Stimulated activated CD8-positive, alpha-beta memory T cell treated with anti-CD3 and anti-CD28 coated beads, Interleukin-12 subunit alpha, Interleukin-12 subunit beta, amount 100 ng/mL, for 1 hour (primary cell): ENCODE results near the gene CPA5.
"Not testable (repeated sequence)": the region's sequence is repeated elsewhere in the genome, so short reads cannot be mapped to it uniquely, and the experiment has no call there.

Experiments used
- DNase-seq: peaks from one replicate; pipeline ENCODE4 v3.0.0-alpha.2; 2020; ENCODE audit warnings: low read depth

CPA5 gene

DNA sequence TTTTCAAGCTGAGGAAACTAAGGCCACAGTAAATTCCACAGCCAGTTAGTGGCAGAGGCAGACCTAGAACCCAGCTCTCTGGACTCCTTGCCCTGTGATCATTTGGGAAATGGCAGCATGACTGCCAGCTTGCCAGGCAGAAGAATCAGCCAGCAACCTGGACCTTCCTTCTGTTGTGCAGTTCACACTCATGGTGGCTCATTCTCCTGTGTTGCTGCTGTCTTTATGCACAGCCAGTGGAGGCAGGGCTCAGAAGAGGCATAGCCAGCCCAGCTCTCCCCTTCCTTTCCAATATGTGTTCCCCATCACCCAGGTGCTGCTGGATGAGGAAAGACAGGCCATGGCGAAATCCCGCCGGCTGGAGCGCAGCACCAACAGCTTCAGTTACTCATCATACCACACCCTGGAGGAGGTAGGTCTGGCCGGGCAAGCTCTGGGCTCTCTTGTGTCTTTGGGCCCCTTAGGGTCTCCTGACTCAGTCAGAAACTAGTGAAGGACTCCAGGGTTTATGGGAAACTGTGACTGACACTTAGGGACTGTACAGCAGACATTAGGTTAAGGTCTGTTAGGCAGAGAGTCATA, 14.8 kb downstream of the CPA5 start:
- DNase-seq, result no peak

DNA sequence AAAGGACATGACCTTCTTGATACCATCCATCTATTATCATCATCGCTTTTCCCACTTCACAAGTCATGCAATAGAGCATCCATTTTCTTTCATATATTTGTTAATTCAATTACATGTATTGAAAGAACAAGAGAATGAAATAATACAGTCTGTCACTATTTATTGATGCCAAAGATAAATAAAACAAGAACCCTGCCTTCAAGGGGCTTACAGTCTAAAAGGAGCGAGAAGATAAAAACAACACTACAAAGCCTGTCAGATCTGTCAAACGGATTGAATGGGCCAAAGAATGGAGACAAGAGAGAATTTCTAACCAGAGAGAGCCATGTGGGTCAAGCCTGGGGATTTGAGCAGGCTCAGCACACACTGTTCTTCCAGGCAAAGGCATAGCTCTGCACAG, 15.9 kb downstream of the CPA5 start:
- no peak for DNase-seq

DNA sequence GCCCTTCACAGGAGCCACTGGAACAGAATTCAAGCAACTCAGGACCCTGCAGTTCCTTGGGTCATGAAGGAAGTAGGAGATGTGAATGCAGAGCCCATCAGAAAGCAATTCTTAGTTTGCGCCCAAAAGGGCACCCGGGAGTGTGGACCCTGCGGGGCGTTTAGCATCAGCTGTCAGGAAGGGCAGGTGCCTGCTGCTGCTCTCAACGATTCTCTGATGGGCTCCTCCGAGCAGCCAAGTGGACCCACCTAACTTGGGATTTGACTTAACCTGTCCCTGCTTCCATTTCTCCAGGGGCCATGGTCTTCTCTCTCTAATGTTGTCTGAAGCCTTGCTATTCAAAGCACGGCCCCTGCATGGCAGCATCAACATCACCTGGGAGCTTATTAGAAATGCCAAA, 17.1 kb downstream of the CPA5 start:
- no peak for DNase-seq

DNA sequence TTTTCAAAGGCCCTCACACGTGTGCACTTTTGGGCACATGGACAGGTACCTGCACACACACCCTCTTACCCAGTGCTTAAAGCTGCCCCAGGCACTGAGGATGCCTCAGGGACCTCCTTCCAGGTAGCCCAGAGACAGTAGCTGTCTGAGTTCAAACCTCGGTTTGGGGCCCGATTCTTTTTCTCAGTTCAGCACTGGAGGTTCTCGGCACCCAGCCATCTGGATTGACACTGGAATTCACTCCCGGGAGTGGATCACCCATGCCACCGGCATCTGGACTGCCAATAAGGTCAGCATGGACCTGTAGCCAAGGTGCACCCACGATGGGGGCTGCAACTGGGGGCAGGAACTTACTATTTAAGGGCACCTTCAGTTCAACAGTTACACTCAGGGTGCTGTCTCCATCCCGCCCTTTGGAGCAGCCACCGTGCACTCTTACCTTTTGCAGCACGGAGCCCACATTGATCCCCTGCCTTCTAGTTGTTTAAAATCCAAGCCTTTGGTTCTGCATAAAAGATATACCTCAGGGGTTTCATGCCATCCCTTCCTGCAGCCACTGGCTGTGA, 17.7 kb downstream of the CPA5 start:
- no peak for DNase-seq

DNA sequence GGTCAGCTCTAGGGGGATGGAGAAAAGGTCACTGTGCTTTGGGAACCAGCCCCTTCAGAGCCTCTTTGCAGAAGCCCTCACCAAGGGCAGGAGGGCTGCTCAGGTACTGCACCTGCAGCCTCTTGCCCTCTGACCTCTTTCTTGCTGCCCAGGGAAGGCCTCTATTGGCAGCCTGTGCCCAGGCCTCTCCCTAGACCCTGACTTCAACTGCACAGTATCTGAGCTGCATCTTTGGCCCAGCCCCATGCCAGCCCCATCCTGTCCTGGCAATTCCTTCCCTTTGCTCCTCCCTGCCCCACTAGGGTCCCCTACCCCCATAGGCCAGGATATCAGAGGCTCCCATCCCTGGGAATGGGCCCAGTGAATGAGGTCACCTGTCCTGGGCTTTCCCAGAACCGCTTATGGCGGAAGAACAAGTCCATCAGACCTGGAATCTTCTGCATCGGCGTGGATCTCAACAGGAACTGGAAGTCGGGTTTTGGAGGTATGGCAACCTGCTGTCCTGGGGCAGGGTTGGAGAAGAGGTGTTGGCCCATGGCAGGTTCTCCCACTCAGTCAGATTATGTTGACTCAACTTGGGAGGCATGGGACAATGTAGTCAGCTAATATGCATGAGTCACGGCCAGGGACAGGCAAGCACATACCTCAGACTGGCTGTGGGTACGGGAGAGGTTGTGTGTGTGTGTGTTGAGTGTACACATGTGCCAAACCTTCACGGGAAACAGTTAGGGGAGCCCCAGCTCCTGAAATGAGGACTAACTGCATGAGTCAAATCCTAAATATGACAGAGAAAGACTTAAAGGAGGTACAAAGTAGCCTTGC, 18.6 kb downstream of the CPA5 start:
- DNase-seq, result no peak

DNA sequence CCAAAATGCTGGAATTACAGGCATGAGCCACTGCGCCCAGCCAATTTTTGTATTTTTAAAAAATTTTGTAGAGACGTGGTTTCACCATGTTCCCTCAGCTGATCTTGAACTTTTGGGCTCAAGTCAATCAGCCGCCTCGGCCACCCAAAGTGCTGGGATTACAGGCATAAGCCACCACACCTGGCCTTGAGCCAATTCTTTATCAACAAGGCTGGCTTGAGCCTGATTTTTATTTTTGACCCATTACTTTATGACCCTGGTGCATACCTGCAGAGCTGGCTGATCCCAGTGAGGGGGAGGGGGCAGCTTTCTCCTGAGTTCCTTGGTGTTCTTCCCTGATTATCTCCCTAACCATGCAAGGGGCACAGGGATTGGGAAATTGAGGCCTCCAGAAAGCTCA, 19.8 kb downstream of the CPA5 start:
- DNase-seq, result no peak

DNA sequence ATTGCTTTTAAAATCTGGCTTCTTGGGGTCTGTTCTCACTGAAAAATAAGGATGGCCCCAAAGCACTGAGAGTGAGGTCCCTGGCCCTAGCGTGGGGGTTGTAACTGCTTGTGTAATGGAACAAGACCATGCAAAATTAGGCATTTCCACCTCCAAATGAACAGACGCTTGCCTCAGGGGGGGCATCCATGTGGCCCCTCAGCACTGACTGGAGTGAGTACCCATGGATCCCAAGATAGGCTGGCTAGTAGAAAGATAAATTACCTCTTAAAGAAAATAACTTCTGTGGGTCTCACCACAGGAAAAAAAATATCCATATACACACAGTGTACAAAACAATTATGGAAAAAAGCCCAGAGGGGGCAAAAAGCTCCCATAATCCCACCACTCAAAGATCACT, 20.5 kb downstream of the CPA5 start:
- DNase-seq, result no peak

DNA sequence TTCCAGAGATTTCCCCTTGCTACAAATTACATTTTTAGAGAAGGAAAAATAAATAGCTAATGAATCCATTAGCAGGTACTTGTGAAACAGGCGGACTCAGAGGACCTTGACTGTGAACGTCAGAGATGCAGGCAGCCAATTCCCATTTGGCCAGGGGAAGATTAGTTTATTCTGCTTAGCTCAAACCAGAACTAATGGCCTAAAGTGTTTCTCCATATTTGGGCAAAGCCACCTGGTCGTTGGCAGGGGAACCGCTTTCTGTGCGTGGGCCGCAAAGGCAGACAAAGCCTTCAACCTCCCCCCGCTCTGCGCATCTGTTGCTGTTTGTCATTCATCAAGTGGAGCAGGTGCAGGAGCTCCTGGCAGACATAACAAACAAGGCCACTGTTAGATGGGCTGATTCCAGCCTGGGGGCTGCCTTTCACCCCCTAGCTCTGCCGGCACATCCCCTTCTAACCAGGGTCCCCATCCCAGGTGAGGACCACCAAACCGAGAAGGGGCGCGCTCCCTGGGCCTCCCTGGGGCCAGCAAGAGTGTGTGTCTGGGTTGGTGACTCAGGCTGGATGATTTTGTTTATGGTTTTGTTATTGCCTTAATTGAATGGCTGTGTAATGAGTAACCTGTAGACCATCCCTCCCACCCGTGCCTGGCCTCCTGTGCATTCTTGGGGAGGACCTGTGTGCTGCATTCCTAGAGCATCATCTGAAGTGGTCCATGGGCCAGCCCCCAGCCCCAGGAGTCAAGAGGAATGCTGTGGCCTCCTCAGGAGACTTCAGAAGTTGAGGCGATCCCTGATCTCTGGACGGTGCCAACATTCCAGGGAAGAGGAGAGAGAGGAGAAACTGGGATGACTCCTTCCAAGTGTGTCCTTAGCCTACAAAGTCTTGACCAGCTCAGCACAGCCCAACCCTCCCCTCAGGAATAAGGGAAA, 21.2 kb downstream of the CPA5 start:
- DNase-seq, result no peak

DNA sequence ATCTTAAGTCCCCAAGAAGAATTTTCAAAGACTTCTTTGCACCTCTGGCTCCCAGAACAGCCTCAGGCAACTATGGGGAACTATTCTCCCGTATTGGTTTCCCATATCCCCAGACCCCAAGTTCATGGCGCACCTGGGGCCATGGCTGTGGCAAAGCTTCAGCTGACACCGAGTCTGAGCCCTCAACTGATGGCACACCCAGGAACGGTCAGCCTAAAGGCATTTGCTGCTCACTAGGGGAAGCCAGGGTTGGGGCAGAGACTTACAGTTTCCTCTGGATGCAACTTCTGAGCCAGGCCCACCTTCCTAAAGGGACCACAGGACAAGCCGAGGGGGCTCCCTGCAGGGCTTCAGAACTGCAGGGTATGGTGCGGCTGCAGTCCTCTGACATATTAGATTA, 21.9 kb downstream of the CPA5 start:
- no peak for DNase-seq

DNA sequence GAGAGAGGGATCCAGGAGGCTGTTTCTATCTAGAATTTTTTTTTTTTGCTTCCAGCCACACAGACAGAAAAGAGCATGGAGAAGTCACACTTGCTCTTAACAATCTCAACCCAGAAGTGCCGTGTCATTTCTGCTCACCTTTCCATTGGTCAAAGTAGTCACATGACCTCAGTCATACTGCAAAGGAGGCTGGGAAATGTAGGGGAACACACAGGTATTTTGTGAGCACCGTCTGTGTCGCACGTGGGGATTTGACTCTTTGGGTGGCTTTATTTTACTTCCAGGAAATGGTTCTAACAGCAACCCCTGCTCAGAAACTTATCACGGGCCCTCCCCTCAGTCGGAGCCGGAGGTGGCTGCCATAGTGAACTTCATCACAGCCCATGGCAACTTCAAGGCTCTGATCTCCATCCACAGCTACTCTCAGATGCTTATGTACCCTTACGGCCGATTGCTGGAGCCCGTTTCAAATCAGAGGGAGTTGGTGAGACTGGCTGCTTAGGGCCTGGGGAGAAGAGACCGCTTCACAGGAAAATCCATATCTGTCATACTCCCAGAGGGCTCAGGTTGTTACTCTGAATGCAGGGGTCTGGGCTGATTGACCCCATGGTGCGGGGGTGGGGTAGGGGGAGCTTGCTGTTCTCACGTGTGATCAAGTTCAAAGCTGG, 22.6 kb downstream of the CPA5 start:
- no peak for DNase-seq

DNA sequence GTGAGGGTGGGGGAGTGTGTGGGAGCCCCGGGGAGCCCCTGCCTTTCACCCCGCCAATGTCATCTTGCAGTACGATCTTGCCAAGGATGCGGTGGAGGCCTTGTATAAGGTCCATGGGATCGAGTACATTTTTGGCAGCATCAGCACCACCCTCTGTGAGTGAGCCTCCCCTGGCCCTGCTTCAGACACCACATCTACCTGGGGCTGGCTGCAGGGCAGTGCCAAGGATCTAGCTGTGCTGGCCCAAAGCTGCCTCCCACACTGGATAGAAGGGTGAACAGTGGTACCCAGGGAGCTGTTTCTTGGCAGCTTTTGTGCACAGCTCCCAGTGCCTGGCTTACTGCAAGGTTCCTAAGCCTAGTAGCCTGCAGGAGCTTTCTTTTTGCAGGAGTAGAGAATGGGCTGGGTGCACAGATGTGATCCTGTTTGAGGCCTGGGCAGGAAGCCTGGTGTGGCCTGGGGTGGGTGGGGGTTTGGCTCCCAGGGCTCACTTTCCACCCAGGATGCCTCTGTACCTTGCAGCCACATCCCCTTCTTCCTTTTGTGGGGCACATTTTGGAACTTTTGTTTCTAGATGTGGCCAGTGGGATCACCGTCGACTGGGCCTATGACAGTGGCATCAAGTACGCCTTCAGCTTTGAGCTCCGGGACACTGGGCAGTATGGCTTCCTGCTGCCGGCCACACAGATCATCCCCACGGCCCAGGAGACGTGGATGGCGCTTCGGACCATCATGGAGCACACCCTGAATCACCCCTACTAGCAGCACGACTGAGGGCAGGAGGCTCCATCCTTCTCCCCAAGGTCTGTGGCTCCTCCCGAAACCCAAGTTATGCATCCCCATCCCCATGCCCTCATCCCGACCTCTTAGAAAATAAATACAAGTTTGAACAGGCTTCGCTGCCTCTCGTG, 23.5 kb downstream of the CPA5 start:
- DNase-seq, result no peak

DNA sequence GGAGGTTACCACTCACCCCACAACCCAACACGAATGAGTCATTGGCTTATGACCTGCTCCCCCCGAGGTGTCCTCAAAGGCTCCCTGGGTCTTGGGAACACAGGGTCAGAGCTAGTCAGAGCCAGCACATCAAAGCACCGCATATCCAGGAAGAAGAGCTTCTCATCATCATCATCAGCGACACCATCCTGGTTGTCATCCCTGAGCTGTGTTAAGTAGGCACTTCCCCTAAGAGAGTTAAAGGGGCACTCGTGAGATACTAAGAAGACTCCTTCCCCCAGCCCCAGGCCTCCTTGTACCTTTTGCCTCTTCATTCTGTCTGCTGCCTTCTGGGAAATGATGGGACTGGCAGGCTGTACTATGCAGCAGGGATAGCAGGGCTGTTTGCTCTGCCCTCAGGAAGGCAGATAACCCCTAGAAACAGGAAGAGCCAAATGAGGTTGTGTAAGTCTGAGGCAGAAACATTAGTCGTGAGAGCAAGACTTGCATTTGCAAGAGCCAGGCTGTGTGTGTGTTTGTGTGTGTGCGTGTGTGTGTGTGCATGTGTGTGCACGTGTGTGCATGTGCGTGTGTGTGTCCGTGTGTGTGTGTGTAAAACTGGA, 24.6 kb downstream of the CPA5 start:
- DNase-seq, result no peak

DNA sequence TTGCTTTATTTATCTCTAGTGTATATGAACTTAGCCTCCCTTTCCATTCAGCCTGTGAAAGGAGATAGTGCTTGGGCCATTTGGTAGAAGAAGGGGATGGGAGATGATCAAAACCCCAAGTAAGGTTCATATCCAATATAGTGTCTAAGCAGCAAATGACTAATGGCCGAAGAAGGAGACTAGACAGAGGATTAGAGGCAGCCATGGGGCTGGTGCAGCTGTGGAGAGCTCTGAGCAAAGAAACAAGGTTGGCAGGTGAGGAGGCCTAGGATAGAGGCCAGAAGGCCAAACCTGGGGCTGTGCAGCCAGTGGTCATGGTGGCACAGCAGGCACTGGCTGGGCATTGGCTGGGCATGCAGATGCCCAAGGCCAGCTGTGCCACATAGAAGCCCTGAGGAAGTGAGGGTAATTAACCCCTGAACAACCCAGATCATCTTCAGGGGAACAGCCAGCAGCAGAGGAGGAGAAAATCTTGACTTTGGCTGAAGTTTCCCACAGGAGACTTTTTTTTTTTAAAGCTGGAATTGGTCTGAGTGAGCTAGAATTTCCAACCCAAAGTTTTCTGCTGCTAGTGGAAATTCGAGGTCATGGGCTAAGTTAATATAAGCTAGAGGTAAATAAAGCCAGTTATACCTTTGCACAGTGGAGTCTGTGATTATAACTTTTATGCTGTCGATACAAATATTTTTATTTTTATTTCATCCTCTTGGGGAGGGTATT, 25.4 kb downstream of the CPA5 start:
- no peak for DNase-seq

DNA sequence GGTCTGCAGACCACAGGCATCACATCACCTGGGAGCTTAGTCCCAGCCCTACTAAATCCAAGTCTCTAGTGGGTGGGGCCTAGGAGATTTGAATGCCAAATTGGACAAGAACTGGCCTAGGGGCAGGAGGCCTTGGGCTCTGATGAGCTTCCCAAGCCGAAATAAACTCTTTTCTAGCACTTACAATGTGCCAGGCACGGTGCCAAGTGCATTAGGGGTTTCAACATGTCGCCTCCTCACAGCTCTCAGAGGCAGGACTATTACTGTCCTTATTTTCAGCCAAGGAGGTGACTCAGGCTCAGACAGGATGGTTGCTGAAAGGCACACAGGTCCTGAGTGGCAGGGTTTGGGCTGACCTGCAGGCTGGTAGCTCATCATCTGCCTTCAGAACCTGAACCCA, 26.4 kb downstream of the CPA5 start:
- DNase-seq, result no peak

DNA sequence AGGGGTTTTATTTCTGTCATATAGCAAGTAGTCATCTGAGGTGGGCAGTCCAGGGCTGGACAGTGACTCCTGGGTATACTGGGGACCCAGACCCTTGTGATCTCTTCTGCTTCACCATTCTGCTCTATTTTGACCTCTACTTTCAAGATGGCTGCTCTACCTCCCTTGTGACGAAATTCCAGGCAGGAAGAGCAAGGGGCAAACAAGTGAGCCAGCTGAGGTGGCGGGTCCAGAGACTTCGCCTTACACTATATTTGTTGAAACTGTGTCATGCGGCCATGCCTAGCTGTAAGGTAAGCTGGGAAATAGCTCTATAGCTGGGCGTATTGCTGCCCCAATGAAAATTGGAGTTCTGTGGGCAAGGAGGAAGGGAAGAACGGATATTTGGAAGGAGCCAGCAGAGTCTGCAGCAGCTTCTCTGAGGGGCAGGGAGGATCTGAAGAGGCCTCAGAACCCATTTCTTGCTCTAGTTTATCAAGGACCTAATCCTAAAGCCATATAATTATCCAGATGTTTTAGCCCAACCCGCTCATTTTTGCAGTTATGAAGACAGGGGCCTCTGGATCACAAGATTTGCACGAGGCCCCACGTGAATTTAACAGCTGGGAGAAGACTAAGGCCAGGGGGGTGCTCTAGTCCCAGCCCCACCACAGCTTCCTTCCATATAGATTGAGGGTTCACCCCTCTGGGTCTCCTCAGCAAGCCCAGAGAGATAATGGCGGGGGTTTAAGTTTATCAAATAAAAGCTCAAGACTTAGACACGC, 28.0 kb downstream of the CPA5 start:
- no peak for DNase-seq

DNA sequence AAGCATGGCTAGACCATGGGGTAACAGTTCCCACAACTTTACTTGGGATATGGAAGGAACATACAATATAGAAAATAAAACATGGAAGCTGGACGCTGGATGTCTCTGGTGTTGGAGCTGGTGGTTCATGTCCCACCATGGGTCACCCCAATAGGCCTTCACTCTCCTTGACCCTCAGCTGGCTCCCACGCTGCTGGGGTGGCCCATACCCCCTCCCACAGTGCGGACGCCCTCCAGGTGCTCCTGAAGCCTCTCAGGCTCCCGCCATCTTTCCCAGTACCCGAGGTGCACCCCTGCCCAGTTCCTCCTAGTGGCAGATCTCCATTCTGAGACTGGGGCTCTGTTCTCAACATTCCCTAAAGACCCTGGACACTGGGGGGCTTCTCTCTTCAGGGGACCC, 29.9 kb downstream of the CPA5 start:
- no peak for DNase-seq

DNA sequence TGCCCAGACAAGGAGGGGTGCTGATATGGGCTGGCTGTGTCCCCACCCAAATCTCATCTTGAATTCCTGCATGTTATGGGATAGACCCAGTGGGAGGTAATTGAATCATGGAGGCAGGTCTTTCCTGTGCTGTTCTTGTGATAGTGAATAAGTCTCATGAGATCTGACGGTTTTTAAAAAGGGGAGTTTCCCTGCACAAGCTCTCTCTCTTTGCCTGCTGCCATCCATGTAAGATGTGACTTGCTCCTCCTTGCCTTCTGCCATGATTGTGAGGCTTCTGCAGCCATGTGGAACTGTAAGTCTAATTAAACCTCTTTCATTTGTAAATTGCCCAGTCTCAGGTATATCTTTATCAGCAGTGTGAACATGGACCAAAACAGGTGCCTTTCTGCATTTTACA, 31.8 kb downstream of the CPA5 start:
- not testable (repeated sequence) for DNase-seq

DNA sequence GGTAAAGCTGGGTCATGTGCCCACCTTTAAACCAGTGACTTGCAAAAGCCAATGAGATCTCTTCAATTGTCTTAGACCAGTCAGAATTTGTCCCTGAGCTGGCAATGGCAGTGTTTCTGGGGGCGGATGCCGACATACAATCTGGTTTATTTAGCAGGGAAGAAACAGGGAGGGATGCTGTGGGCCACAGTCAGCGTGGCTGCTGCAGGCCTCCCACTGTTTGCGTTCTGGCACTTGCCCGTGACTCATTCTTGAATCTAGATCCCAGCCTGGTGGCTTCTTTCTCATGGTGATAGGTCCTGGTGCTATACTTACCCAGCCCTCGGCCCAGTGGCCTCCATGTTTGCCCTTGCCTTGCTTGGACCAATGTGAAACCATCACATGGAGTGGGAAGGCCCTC, 32.6 kb downstream of the CPA5 start:
- DNase-seq, result no peak

DNA sequence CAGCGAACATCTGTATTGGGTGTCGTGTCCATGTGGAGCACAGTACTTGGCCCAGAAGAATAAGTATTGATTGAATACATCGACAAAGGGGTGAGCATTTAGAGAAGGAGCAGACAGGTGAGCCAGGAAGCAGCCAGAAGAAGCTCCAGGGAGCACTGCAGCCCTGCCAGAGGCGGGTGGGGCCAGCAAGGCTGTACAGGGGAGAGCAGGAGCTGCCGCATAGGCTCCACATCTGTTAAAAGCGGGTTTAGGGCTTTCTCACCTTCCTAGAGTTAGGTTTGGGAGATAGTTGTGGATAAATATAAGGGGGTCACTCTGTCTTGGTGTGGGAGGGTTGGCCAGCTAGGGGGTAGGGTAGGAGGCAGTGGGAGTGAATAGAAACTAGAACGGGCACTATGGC, 34.4 kb downstream of the CPA5 start:
- no peak for DNase-seq
